CD4-positive, alpha-beta memory T cell (primary cell): ENCODE data around the gene SLC25A10. TPM values are rescaled to one million over a fixed set of nuclear protein-coding genes. Genes with fewer than 3 reads are reported as not detected.

ENCODE experiments used
- CTCF ChIA-PET: fragments of 350-600 bp; sonication (Branson Sonifier 250); formaldehyde crosslinking; loops from one replicate; lab custom pipeline; 2021; ENCODE audit warnings: inconsistent platforms; ENCODE audit not compliant: partially characterized antibody; lab: Charles Lee
- POLR2A ChIA-PET: fragments of 350-600 bp; sonication (Branson Sonifier 250); formaldehyde crosslinking; loops from one replicate; lab custom pipeline; 2021; ENCODE audit not compliant: partially characterized antibody; lab: Charles Lee
- DNase-seq, 5 donors: peaks; one replicate each; pipeline versions ENCODE4 v3.0.0 to v3.0.0-alpha.2; 2020 to 2022; ENCODE audit warnings: mixed read lengths in 1 of 5
- H3K27ac ChIP-seq: one replicate; pipeline ENCODE4 v1.7.0; 2013; ENCODE audit warnings: low read depth, low read length
- H3K27me3 ChIP-seq: 2 replicates; pipeline ENCODE4 v1.7.0; 2013; ENCODE audit warnings: mild to moderate bottlenecking, low read length, moderate library complexity; ENCODE audit not compliant: insufficient read depth
- H3K36me3 ChIP-seq: 2 replicates; pipeline ENCODE4 v1.7.0; 2013; ENCODE audit warnings: mild to moderate bottlenecking, low read length, moderate library complexity; ENCODE audit not compliant: insufficient read depth
- H3K4me1 ChIP-seq: 2 replicates; pipeline ENCODE4 v1.7.0; 2013; ENCODE audit warnings: mild to moderate bottlenecking, low read length, moderate library complexity; ENCODE audit not compliant: insufficient read depth
- H3K4me3 ChIP-seq, 2 donors: one replicate each; pipeline ENCODE4 v1.7.0; 2013; ENCODE audit warnings: low read length in 2 of 2, mild to moderate bottlenecking in 1 of 2
- H3K9me3 ChIP-seq, 2 donors: one replicate each; pipeline ENCODE4 v1.7.0; 2013; ENCODE audit warnings: low read length in 2 of 2, control low read depth in 1 of 2; ENCODE audit not compliant: control insufficient read depth in 1 of 2
- H3K27ac Mint-ChIP-seq, 7 donors: one replicate each; pipeline ENCODE4 v1.8.0; 2020 to 2021; ENCODE audit warnings: mixed read lengths in 7 of 7, mild to moderate bottlenecking in 6 of 7, inconsistent platforms in 3 of 7, moderate library complexity in 3 of 7
- H3K27me3 Mint-ChIP-seq, 2 donors: one replicate each; pipeline ENCODE4 v1.8.0; 2020 to 2021; ENCODE audit warnings: mixed read lengths in 2 of 2
- H3K36me3 Mint-ChIP-seq, 2 donors: one replicate each; pipeline ENCODE4 v1.8.0; 2020 to 2021; ENCODE audit warnings: mixed read lengths in 2 of 2, inconsistent platforms in 1 of 2, mild to moderate bottlenecking in 1 of 2
- H3K4me1 Mint-ChIP-seq, 4 donors: one replicate each; pipeline ENCODE4 v1.8.0; 2020 to 2021; ENCODE audit warnings: mixed read lengths in 4 of 4, mild to moderate bottlenecking in 1 of 4
- H3K4me3 Mint-ChIP-seq, 8 donors: one replicate each; pipeline ENCODE4 v1.8.0; 2020 to 2021; ENCODE audit warnings: mixed read lengths in 8 of 8, mild to moderate bottlenecking in 7 of 8, moderate library complexity in 6 of 8, inconsistent platforms in 3 of 8
- H3K9me3 Mint-ChIP-seq, 8 donors: one replicate each; pipeline ENCODE4 v1.8.0; 2020 to 2021; ENCODE audit warnings: mixed read lengths in 8 of 8, mild to moderate bottlenecking in 5 of 8, inconsistent platforms in 3 of 8, moderate library complexity in 1 of 8
- intact Hi-C: fragments of 100-400 bp; cut with micrococcal nuclease; formaldehyde crosslinking; loops from one replicate; pipeline ENCODE4 v1.15.1; 2023
- polyA plus RNA-seq, 2 donors: library from polyadenylated mRNA; unstranded; fragments of 300-500 nt; fragmentation: Illumina TruSeq; gene quantifications; one replicate each; pipeline ENCODE4 v1.2.3, GENCODE V29; 2021
- total RNA-seq, 2 experiments: library from RNA; stranded (reverse); gene quantifications; one replicate each; pipeline ENCODE4 v1.2.3, GENCODE V29; 2021

Gene SLC25A10
- total and polyA plus RNA-seq, 4 experiments from 2014 or later: 3.2 to 5.2 (median 4.5) TPM

DNA sequence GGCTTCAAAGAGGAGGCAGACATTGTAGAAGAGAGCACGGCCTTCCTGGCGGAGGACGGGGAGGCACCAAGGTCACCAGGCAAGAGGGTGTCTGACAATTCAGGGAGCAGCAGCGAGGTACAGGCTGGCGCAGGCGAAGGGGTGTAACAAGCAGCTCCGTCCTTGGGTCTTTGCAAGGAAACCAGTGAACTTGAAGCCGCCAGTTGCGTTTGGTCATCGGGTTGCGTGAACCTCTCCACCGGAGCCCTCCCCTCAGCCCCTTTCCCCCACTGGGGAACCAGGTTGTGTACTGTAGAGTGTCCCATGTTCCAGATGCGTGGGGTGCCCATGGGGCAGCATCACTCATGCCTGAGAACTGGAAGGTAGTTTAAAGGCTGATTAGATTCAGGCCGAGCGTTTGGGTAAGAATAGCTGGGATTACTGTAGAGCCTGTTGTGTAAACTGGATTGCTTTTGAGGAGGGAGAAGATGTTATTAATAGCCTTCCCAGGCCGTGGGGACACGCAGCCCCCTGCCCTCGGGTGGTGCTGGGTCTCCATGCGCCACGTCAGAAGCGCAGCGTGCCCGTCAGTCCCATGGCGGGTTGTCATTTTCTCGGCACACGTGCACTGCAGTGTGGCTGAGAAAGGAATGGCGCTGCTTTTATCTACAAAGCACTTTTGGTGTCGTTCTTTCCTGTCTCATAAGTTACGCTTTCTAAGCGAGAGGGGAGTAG, 6.4 kb upstream of the SLC25A10 start:
- CTCF ChIA-PET: no interaction called here
- POLR2A ChIA-PET: interaction anchor here (0.7 to 4.7 kb wide), 2 partner anchors 22 to 137 kb away, joined by 3 to 67 read pairs; partner anchors contain the start of genes ARL16 and HGS
- Mint-ChIP-seq H3K36me3 (peaks cover 5 to 37% of the 10 kb centered on the region in 2 donors), H3K9me3 (peaks cover 0 to 1% (median 0%) of the 10 kb centered on the region in 8 donors), H3K4me1 (peaks cover 8 to 46% (median 30%) of the 10 kb centered on the region in 4 donors), H3K27me3 (no peaks in the 10 kb centered on the region), H3K4me3 (peak overlapping the region in 3 of 8 donors; percentile 13 to 43 (median 21)), H3K27ac (peak overlapping the region; percentile 30 to 88 (median 80))
- intact Hi-C loops: no loop called here
- Histone ChIP-seq H3K4me3 (no peak overlapping the region), H3K9me3 (no peaks in the 10 kb centered on the region), H3K27ac (no peak overlapping the region), H3K36me3 (peaks cover 10% of the 10 kb centered on the region), H3K27me3 (no peaks in the 10 kb centered on the region), H3K4me1 (peaks cover 39% of the 10 kb centered on the region)
- DNase-seq: no peak

DNA sequence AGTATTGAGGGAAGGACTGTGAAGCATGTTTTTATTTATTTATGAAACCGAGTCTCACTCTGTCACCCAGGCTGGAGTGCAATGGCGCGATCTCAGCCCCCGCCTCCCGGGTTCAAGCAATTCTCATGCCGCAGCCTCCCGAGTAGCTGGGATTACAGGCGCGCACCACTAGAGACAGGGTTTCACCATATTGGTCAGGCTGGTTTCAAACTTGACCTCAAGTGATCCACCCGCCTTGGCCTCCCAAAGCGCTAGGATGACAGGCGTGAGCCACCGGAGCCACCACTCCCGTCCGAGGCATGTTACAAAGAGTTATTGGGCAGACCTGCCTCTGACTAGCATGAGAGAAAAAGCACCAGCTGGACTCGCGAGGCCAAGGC, 5.9 kb upstream of the SLC25A10 start:
- Mint-ChIP-seq H3K4me3 (peak overlapping the region in 1 of 8 donors; percentile 43), H3K9me3 (peaks cover 0 to 1% (median 0%) of the 10 kb centered on the region in 8 donors), H3K4me1 (peaks cover 6 to 50% (median 31%) of the 10 kb centered on the region in 4 donors), H3K27ac (no peak overlapping the region), H3K36me3 (peaks cover 5 to 32% of the 10 kb centered on the region in 2 donors), H3K27me3 (no peaks in the 10 kb centered on the region)
- CTCF ChIA-PET: no interaction called here
- H3K4me1 ChIP-seq: peaks cover 40% of the 10 kb centered on the region
- POLR2A ChIA-PET: no interaction called here
- H3K36me3 ChIP-seq: peaks cover 6% of the 10 kb centered on the region
- intact Hi-C loops: no loop called here
- H3K9me3 ChIP-seq: no peaks in the 10 kb centered on the region
- no peak for DNase-seq
- no peaks in the 10 kb centered on the region for H3K27me3 ChIP-seq
- no peak overlapping the region for H3K4me3 ChIP-seq
- H3K27ac ChIP-seq: no peak overlapping the region

DNA sequence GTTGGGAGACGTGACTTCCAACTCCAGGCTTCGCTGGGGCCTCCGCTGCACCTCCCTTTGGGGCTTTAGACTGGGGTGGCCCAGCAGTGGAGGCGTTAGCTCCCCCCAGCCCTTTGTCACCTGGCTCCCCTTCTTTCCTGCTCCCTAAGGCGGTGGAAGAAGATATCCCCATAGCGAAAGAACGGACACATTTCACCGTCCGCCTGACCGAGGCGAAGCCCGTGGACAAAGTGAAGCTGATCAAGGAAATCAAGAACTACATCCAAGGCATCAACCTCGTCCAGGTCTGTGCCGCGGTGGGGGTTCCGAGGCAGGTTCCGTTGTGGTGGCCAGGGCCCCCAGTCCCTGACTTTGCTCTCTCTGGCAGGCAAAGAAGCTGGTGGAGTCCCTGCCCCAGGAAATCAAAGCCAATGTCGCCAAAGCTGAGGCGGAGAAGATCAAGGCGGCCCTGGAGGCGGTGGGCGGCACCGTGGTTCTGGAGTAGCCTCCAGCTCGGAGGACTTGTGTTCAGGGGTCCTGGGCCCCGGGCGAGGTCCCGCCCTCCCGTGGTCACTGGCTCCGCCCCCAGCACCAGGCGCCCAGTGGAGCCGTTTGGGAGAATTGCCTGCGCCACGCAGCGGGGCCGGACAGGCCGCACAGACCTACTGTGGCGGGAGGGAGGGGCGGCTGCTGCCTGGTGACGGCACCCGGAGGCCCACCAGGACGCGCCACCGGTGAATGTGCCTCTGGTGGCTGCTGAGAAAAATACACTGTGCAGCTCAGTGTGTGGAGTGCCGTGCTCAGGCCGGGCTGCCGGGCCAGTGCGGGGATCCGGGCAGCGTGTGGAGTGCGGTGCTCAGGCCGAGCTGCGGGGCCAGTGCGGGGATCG, 5.1 kb upstream of the SLC25A10 start:
- intact Hi-C loops: no loop called here
- Histone ChIP-seq H3K4me3 (no peak overlapping the region), H3K36me3 (no peaks in the 10 kb centered on the region), H3K9me3 (no peaks in the 10 kb centered on the region), H3K27me3 (no peaks in the 10 kb centered on the region), H3K27ac (no peak overlapping the region), H3K4me1 (peaks cover 37% of the 10 kb centered on the region)
- ChIA-PET CTCF (no interaction called here), POLR2A (interaction anchor here (2.1 kb wide), 1 partner anchor 23 kb away, joined by 7 read pairs; the partner anchor contains the start of genes ARL16 and HGS)
- no peak for DNase-seq
- Mint-ChIP-seq H3K4me1 (peaks cover 4 to 49% (median 28%) of the 10 kb centered on the region in 4 donors), H3K27ac (peak overlapping the region in 2 of 7 donors; percentile 13 to 41), H3K36me3 (peaks cover 5 to 32% of the 10 kb centered on the region in 2 donors), H3K4me3 (peak overlapping the region in 1 of 8 donors; percentile 6), H3K27me3 (no peaks in the 10 kb centered on the region), H3K9me3 (peaks cover 0 to 1% (median 0%) of the 10 kb centered on the region in 8 donors)

DNA sequence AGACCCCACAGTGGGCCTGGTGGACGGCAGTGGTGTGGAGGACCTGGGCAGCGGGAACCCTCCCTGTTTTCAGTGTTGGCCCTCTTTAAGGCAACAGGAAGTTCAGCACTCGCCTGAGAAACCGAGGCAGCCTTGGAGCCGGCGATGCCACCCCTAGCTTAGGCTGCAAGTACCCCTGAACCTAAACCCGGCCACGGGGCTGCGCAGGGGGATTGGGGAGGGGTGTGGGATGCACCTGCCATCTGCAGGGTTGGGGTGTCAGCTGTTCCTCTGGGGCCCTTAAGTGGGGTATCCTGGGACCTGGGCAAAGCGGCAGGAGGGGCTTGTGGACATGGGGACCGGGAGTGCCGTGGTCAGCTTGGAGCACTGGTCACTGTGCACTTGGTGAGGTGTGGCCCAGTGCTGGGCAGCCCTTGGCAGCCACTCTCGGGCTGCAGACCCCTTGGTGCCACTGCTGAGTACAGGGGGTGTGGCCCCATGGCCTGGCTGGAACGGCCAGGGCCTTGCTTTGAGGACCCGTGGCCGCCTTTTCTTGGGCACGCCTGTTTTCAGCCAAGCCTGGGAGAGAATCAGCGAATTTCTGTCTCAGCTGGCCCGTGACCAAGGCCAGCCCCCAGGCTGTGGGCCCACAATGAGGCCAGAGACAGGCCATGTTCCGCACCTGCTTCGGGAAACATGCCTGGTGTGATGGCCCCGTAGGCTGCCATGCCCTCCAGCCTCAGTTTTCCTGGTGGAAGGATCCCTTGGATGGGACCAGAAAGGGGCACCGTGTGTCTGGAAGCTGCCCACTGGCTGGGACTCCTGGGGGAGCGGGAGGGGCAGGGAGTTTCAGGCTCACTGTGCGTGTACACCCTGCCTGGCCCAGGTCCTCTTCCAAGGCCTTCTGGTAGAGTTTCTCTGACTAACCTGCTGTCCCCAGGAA, 4.1 kb upstream of the SLC25A10 start:
- H3K4me3 Mint-ChIP-seq: no peak overlapping the region
- Histone ChIP-seq H3K4me1 (peaks cover 34% of the 10 kb centered on the region), H3K36me3 (no peaks in the 10 kb centered on the region), H3K27me3 (no peaks in the 10 kb centered on the region), H3K4me3 (no peak overlapping the region), H3K9me3 (no peaks in the 10 kb centered on the region), H3K27ac (no peak overlapping the region)
- peak overlapping the region in 1 of 7 donors; percentile 13 for H3K27ac Mint-ChIP-seq
- H3K36me3 Mint-ChIP-seq: peaks cover 5 to 24% of the 10 kb centered on the region in 2 donors
- intact Hi-C loops: no loop called here
- ChIA-PET CTCF (no interaction called here), POLR2A (interaction anchor here (1.0 to 2.1 kb wide), 2 partner anchors 24 to 27 kb away, joined by 4 to 7 read pairs; partner anchors contain the start of genes ARL16 and HGS)
- no peak for DNase-seq
- no peaks in the 10 kb centered on the region for H3K27me3 Mint-ChIP-seq
- peaks cover 6 to 43% (median 26%) of the 10 kb centered on the region in 4 donors for H3K4me1 Mint-ChIP-seq
- peaks cover 0 to 1% (median 0%) of the 10 kb centered on the region in 8 donors for H3K9me3 Mint-ChIP-seq

DNA sequence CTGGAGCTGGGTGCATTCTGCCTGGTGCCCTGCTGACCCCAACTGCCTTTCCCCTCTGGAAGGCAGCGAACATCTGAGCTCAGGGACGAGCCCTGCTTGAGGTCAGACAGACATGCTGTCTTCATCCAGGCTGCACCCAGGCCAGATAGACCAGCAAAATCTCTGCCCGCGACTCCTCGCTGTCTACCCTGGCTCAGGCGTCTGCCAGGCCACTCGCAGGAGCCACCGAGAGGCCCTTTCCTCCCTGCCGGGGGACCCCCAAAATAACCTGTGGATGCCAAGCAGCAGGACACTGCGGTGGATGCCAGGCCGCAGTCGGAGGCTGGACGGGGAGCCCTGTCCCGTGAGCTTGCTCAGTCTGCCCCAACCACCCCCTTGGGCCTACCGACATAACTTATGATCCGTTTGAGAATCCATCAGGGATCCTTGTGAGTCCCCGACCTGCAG, 3.3 kb upstream of the SLC25A10 start:
- Histone ChIP-seq H3K27me3 (no peaks in the 10 kb centered on the region), H3K4me3 (no peak overlapping the region), H3K27ac (no peak overlapping the region), H3K36me3 (no peaks in the 10 kb centered on the region), H3K9me3 (no peaks in the 10 kb centered on the region), H3K4me1 (peaks cover 38% of the 10 kb centered on the region)
- DNase-seq: no peak
- ChIA-PET POLR2A (interaction anchor here (1.0 to 2.1 kb wide), 4 partner anchors 24 to 158 kb away, joined by 4 to 7 read pairs (median 4); partner anchors contain the start of genes ARL16 and HGS), CTCF (no interaction called here)
- H3K4me3 Mint-ChIP-seq: no peak overlapping the region
- H3K27me3 Mint-ChIP-seq: no peaks in the 10 kb centered on the region
- H3K27ac Mint-ChIP-seq: no peak overlapping the region
- H3K4me1 Mint-ChIP-seq: peaks cover 6 to 44% (median 27%) of the 10 kb centered on the region in 4 donors
- intact Hi-C loops: no loop called here
- no peaks in the 10 kb centered on the region for H3K9me3 Mint-ChIP-seq
- peaks cover 5 to 19% of the 10 kb centered on the region in 2 donors for H3K36me3 Mint-ChIP-seq

DNA sequence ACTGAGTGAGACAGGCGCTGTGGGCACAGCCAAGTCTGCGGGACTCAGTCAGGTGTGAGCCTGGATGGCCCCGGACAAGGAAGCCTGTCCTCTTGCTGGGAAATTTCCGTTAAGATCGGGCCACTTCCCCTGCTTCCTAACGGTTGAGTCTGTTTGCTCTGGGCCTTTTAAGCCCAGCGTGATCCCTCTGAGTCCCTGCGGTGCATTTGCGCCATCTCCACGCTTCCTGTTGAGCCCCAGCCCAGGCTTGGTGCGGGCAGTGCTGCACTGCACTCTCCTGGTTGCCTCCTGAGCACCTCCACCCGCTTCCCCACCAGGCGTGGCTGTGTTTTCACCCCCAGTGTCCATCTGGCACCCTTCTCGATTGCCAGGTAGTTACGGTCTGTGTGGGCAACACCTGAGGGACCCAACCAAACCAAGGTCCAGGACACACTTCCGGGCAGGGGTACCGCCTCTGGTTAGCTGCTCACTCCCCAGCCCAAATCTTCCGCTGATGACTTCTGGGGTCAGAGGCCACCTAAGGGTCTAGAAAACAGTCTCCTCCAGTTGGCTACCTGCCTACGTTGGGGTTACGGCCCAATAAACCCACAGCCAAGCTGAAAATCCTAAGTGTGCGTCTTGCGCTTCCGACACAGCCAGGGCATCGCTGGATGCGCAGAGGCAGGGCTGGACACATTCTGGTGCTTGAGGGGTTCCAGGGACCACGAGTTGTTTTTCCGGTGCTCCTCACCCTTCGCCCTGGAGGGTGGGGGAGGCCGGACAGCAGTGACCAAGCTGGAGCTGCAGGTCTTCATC, 1.4 kb upstream of the SLC25A10 start:
- H3K36me3 Mint-ChIP-seq: peaks cover 3 to 14% of the 10 kb centered on the region in 2 donors
- H3K4me1 Mint-ChIP-seq: peaks cover 6 to 29% (median 17%) of the 10 kb centered on the region in 4 donors
- ChIA-PET POLR2A (interaction anchor here (0.8 to 1.7 kb wide), 6 partner anchors 8 to 158 kb away, joined by 3 to 13 read pairs (median 4); partner anchors contain the start of genes ARL16, HGS, MCRIP1 and MRPL12), CTCF (no interaction called here)
- no peaks in the 10 kb centered on the region for H3K9me3 Mint-ChIP-seq
- Histone ChIP-seq H3K27me3 (no peaks in the 10 kb centered on the region), H3K4me3 (peak overlapping the region; percentile 2 to 5), H3K36me3 (no peaks in the 10 kb centered on the region), H3K4me1 (peaks cover 28% of the 10 kb centered on the region), H3K9me3 (no peaks in the 10 kb centered on the region), H3K27ac (no peak overlapping the region)
- peak overlapping the region in 6 of 7 donors; percentile 35 to 87 (median 68) for H3K27ac Mint-ChIP-seq
- intact Hi-C loops: no loop called here
- no peaks in the 10 kb centered on the region for H3K27me3 Mint-ChIP-seq
- peak overlapping the region; percentile 54 to 80 (median 74) for H3K4me3 Mint-ChIP-seq
- DNase-seq: no peak
